ENCODE results near the gene GOSR2. TPM values are rescaled to one million over a fixed set of nuclear protein-coding genes. Genes with fewer than 3 reads are reported as not detected.

The GOSR2 gene
- total and polyA plus RNA-seq, 5 experiments from 2014 or later, result 36.4 to 89.0 (median 52.0) TPM

DNA sequence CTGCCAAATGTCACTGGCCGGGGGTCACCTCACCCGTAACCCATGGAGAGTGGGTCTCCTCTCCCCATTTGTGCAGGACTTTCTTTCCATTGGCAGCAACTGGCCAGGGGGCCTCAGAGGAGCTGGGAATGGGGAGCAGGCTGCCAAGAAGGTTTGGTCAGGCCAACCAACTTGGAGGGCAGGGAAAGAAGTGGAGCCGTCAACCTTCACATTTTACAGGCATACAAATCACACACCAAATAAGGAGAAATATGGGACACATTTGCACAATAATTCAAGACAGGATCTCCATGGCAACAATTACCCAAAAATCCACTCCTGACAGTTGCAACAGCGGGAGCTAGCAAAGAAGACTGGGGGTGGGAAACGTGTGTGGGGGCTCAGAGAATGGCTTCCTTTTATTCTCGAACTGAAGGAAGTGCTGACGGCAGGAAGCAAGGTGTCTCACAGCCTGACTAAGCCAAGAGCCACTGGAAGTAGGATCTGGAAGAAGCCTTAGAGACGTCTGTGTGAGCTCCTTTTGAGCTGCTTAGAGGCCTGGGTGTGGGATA, 35.2 kb downstream of the GOSR2 start:
- peaks cover 6 to 31% (median 21%) of the 10 kb centered on the region in 3 donors for H3K36me3 Mint-ChIP-seq
- peaks cover 0 to 4% (median 0%) of the 10 kb centered on the region in 5 donors for H3K27me3 Mint-ChIP-seq
- no peak overlapping the region for H3K27ac Mint-ChIP-seq
- DNase-seq (peak in 1 of 10 donors; percentile 49), ATAC-seq (no peak)
- H3K4me1 Mint-ChIP-seq, result peaks cover 0 to 8% (median 4%) of the 10 kb centered on the region in 4 donors
- peaks cover 0 to 11% (median 5%) of the 10 kb centered on the region in 9 donors for H3K9me3 Mint-ChIP-seq
- no peak overlapping the region for H3K4me3 Mint-ChIP-seq
- POLR2A ChIA-PET, result interaction anchor here (0.5 kb wide), 1 partner anchor 1200 kb away, joined by 3 read pairs; no protein-coding TSS in a partner anchor

- Mint-ChIP-seq H3K27me3 (peaks cover 0 to 4% (median 0%) of the 10 kb centered on the region in 5 donors), H3K9me3 (peaks cover 0 to 11% (median 5%) of the 10 kb centered on the region in 9 donors), H3K4me1 (peaks cover 0 to 8% (median 4%) of the 10 kb centered on the region in 4 donors), H3K27ac (no peak overlapping the region), H3K4me3 (no peak overlapping the region), H3K36me3 (peaks cover 6 to 31% (median 21%) of the 10 kb centered on the region in 3 donors)
- ATAC-seq (no peak), DNase-seq (no peak)
- POLR2A ChIA-PET, result no interaction called here
Measured at GRCh38 chr17:46960152-46960551, 37.2 kb downstream of the GOSR2 start.

GRCh38 chr17:46962374-46962790, 39.4 kb downstream of the GOSR2 start:
- ATAC-seq (no peak), DNase-seq (peak in 1 of 10 donors; percentile 7)
- Mint-ChIP-seq H3K27ac (no peak overlapping the region), H3K4me3 (no peak overlapping the region), H3K36me3 (peaks cover 14 to 30% (median 28%) of the 10 kb centered on the region in 3 donors), H3K9me3 (peaks cover 0 to 11% (median 5%) of the 10 kb centered on the region in 9 donors), H3K4me1 (peaks cover 0 to 5% (median 4%) of the 10 kb centered on the region in 4 donors), H3K27me3 (peaks cover 0 to 21% (median 10%) of the 10 kb centered on the region in 5 donors)
- POLR2A ChIA-PET, result no interaction called here

DNA sequence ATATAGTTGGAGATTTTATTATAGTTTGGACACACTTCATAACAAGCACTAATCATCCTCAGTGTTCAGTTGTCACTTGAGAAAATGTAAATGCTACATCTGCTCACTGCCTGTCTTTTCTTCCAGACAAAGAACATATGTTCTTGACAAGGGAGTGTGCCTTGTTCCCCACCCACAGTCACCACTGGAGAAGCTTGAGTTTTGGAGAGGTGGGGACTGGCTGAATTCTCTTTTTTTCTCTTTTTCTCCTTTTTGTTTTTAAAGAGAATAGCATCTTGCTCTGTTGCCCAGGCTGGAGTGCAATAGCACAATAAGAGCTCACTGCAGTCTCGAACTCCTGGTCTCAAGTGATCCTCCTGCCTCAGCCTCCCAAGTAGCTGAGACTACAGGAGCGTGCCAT, 40.6 kb downstream of the GOSR2 start:
- no peak overlapping the region for H3K4me3 Mint-ChIP-seq
- peaks cover 0 to 5% (median 3%) of the 10 kb centered on the region in 4 donors for H3K4me1 Mint-ChIP-seq
- POLR2A ChIA-PET, result interaction anchor here (0.7 kb wide), 1 partner anchor 28 kb away, joined by 3 read pairs; no protein-coding TSS in a partner anchor
- peaks cover 0 to 32% (median 13%) of the 10 kb centered on the region in 5 donors for H3K27me3 Mint-ChIP-seq
- H3K27ac Mint-ChIP-seq, result no peak overlapping the region
- ATAC-seq, result no peak
- peak in 1 of 10 donors; percentile 30 for DNase-seq
- peaks cover 21 to 36% (median 33%) of the 10 kb centered on the region in 3 donors for H3K36me3 Mint-ChIP-seq
- peaks cover 0 to 11% (median 5%) of the 10 kb centered on the region in 9 donors for H3K9me3 Mint-ChIP-seq

DNA sequence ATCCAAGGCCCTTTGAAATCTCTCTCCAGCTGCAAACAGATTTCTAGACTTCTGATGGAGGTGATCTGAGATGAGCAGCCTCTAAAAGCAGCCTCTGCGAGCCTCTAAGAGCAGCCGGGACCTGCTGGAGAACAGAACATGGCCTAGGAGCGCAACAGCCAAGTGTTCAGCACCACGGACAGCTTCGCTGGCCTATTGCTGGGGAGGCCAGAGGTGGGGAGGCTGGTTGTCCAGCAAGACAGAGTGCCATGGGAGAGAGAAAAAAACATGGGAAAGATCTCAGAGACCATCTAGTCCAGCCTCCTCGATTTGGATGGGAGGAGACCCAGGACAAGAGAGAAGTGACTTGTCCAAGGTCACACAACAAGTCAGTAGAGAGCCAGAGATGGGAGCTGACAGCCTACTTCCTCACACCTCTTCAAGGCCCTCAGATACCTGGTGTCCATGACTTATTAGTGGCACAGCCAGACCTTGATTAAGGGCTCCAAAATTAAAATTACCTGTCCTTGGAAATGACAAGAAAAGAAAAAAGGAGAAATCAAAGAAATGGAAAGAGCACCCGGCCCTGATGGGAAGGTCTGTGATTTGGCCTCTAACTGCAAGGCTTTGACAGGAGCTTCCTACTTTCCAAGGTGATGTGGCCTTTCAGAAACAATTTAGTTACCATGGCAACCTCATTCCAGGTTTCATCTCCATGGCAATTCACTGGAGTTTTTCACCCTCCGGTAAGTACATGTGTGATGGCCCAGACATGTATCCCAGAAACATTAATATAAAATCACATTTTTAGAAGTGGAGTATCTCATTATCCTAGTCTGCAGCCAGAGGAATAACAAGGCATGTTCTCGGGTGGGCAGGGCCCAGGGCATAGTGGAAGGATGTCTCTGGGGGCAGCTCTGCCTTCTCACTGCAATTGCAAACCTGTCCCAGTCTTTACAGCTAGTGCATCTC, 41.6 kb downstream of the GOSR2 start:
- peaks cover 0 to 5% (median 3%) of the 10 kb centered on the region in 4 donors for H3K4me1 Mint-ChIP-seq
- peak in 1 of 10 donors; percentile 34 for DNase-seq
- no peak overlapping the region for H3K27ac Mint-ChIP-seq
- POLR2A ChIA-PET, result no interaction called here
- peaks cover 21 to 38% (median 38%) of the 10 kb centered on the region in 3 donors for H3K36me3 Mint-ChIP-seq
- no peak for ATAC-seq
- H3K4me3 Mint-ChIP-seq, result no peak overlapping the region
- H3K9me3 Mint-ChIP-seq, result peaks cover 0 to 11% (median 5%) of the 10 kb centered on the region in 9 donors
- peaks cover 0 to 34% (median 13%) of the 10 kb centered on the region in 5 donors for H3K27me3 Mint-ChIP-seq

- Mint-ChIP-seq H3K36me3 (peaks cover 15 to 42% (median 40%) of the 10 kb centered on the region in 3 donors), H3K27me3 (peaks cover 0 to 34% (median 11%) of the 10 kb centered on the region in 5 donors), H3K9me3 (no peaks in the 10 kb centered on the region), H3K4me3 (no peak overlapping the region), H3K27ac (no peak overlapping the region), H3K4me1 (peaks cover 0 to 1% (median 0%) of the 10 kb centered on the region in 4 donors)
- DNase-seq (peak in 1 of 10 donors; percentile 23), ATAC-seq (no peak)
- POLR2A ChIA-PET, result no interaction called here
Measured at GRCh38 chr17:46968224-46968834, 45.4 kb downstream of the GOSR2 start.

DNA sequence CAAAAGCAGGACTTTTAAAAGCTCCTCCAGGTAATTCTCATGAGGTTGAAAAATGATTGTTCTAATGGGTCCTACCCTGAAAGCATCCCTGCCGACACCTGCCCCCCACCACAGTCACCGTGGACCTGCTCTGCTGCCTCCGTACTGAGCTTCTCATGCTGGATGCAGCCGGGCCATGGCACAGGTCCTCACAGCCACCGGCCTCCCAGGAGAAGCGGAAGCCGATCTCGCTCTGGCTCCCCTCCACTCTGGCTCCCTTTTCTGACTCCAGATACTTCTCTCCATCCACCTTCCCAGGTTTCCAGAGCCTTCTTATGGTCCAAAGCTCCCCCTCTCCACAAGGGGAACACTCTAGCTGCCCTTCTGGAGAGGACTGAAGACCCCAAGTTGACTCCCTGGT, 45.9 kb downstream of the GOSR2 start:
- H3K9me3 Mint-ChIP-seq, result no peaks in the 10 kb centered on the region
- no peak overlapping the region for H3K27ac Mint-ChIP-seq
- H3K27me3 Mint-ChIP-seq, result peaks cover 0 to 34% (median 11%) of the 10 kb centered on the region in 5 donors
- H3K36me3 Mint-ChIP-seq, result peaks cover 15 to 43% (median 43%) of the 10 kb centered on the region in 3 donors
- ATAC-seq (no peak), DNase-seq (peak in 1 of 10 donors; percentile 52)
- POLR2A ChIA-PET, result no interaction called here
- H3K4me3 Mint-ChIP-seq, result no peak overlapping the region
- H3K4me1 Mint-ChIP-seq, result peaks cover 0 to 3% (median 0%) of the 10 kb centered on the region in 4 donors

DNA sequence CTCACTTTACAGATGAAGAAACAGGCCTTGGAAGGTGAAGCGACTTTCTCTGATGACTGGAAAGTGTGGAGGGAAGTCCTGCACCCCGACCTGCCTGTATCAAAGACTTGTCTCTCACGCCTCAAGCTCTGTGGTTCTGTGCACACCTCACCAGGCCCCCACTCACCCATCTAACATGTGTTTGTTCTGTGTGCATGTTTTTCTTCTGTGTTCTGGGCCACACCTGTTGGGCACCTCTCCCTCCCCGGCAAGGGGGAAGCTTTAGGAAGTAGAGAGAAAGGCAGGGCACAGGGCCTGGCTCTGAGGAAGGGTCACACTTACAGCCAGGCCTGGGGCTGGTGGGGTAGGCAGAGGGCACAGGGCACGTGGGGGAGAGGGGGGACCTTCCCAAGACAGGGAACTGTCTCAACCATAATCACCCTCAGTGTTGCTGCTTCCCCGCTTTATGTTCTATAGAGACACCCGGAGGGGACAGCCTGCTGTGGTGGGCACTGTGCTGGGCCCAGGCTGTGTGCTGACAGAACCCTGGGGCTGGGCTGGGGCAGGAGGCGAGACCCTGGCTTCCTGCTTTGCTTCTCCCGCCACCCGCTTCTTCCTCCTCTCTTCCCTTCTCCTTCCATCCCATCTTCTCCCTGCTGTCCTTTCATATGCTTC, 48.8 kb downstream of the GOSR2 start:
- DNase-seq, result peak in 1 of 10 donors; percentile 55
- H3K9me3 Mint-ChIP-seq, result no peaks in the 10 kb centered on the region

DNA sequence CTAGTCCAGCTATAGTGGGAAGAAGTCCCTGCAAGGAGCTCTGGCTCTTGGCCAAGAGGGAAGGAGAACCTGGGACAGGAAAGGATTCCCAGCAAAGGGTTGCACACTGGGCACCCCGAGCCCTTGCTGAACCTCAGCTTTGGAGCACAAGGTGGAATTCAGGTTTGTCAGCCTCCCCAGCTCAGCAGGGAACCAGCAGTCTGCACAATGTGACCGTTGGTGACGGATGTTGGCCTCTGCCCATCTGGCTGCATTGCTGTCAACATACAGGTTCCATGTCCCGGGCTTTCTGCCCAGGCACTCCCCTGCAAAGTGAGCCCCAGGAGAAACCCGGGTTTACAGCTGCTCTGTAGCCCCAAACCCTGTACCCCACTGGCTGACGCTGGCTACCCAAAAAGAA, 49.4 kb downstream of the GOSR2 start:
- Mint-ChIP-seq H3K27me3 (peaks cover 10 to 32% (median 18%) of the 10 kb centered on the region in 5 donors), H3K27ac (no peak overlapping the region), H3K9me3 (no peaks in the 10 kb centered on the region), H3K4me1 (peaks cover 0 to 3% (median 1%) of the 10 kb centered on the region in 4 donors), H3K4me3 (no peak overlapping the region), H3K36me3 (peaks cover 11 to 48% (median 42%) of the 10 kb centered on the region in 3 donors)
- DNase-seq (peak in 1 of 10 donors; percentile 6), ATAC-seq (no peak)
- POLR2A ChIA-PET, result no interaction called here

More for the DNA sequence above, 48.8 kb downstream of the GOSR2 start:
- H3K36me3 Mint-ChIP-seq, result peaks cover 17 to 50% (median 46%) of the 10 kb centered on the region in 3 donors
- no peak overlapping the region for H3K4me3 Mint-ChIP-seq
- H3K27ac Mint-ChIP-seq, result no peak overlapping the region
- H3K27me3 Mint-ChIP-seq, result peaks cover 7 to 32% (median 19%) of the 10 kb centered on the region in 5 donors
- POLR2A ChIA-PET, result no interaction called here
- ATAC-seq, result no peak
- peaks cover 0 to 3% (median 0%) of the 10 kb centered on the region in 4 donors for H3K4me1 Mint-ChIP-seq

GRCh38 chr17:46974086-46974485, 51.1 kb downstream of the GOSR2 start:
- H3K27ac Mint-ChIP-seq, result no peak overlapping the region
- POLR2A ChIA-PET, result no interaction called here
- no peaks in the 10 kb centered on the region for H3K9me3 Mint-ChIP-seq
- no peak overlapping the region for H3K4me3 Mint-ChIP-seq
- peaks cover 7 to 38% (median 27%) of the 10 kb centered on the region in 3 donors for H3K36me3 Mint-ChIP-seq
- peaks cover 17 to 30% (median 22%) of the 10 kb centered on the region in 5 donors for H3K27me3 Mint-ChIP-seq
- ATAC-seq (no peak), DNase-seq (peak in 1 of 10 donors; percentile 8)
- H3K4me1 Mint-ChIP-seq, result peaks cover 6 to 13% (median 7%) of the 10 kb centered on the region in 4 donors

- ATAC-seq, result no peak
- H3K4me3 Mint-ChIP-seq, result peak overlapping the region in 1 of 10 donors; percentile 46
- peaks cover 9 to 23% (median 11%) of the 10 kb centered on the region in 4 donors for H3K4me1 Mint-ChIP-seq
- peaks cover 19 to 40% (median 27%) of the 10 kb centered on the region in 5 donors for H3K27me3 Mint-ChIP-seq
- peaks cover 7 to 30% (median 26%) of the 10 kb centered on the region in 3 donors for H3K36me3 Mint-ChIP-seq
- H3K9me3 Mint-ChIP-seq, result peaks cover 0 to 1% (median 0%) of the 10 kb centered on the region in 9 donors
- peak overlapping the region in 2 of 10 donors; percentile 13 to 65 for H3K27ac Mint-ChIP-seq
- POLR2A ChIA-PET, result no interaction called here
- DNase-seq, result no peak
Measured at GRCh38 chr17:46975287-46975686, 52.3 kb downstream of the GOSR2 start.

Data from naive thymus-derived CD8-positive, alpha-beta T cell (primary cell).